Smooth muscle cell (in vitro differentiated cells): ENCODE data around the gene P4HA2. TPM values are rescaled to one million over a fixed set of nuclear protein-coding genes. Genes with fewer than 3 reads are reported as not detected.

Experiments used
- DNase-seq: peaks from one replicate; lab custom pipeline; 2025; ENCODE audit not compliant: unreplicated experiment; lab: John Stamatoyannopoulos, UW
- H2AFZ ChIP-seq: fragments of 200-600 bp; sonication (generic); 2 replicates; pipeline ENCODE4 v1.6.0; 2016; ENCODE audit warnings: antibody characterized with exemption, low read depth, mild to moderate bottlenecking
- H3F3A ChIP-seq: fragments of 200-600 bp; sonication (generic); 2 replicates; pipeline ENCODE4 v1.6.0; 2017; ENCODE audit warnings: antibody characterized with exemption, low read depth
- H3K27ac ChIP-seq: fragments of 200-600 bp; sonication (generic); 2 replicates; pipeline ENCODE4 v1.5.1; 2016; ENCODE audit warnings: low read depth, mild to moderate bottlenecking
- H3K27me3 ChIP-seq: fragments of 200-600 bp; sonication (generic); 2 replicates; pipeline ENCODE4 v1.6.1; 2016; ENCODE audit warnings: low read depth, mild to moderate bottlenecking
- H3K36me3 ChIP-seq: fragments of 200-600 bp; sonication (generic); 2 replicates; pipeline ENCODE4 v1.5.1; 2016; ENCODE audit warnings: low read depth
- H3K4me1 ChIP-seq: fragments of 200-600 bp; sonication (generic); 2 replicates; pipeline ENCODE4 v1.5.1; 2016; ENCODE audit warnings: low read depth
- H3K4me2 ChIP-seq: fragments of 200-600 bp; sonication (generic); 2 replicates; pipeline ENCODE4 v1.6.0; 2016; ENCODE audit warnings: mild to moderate bottlenecking
- H3K4me3 ChIP-seq: fragments of 200-600 bp; sonication (generic); 2 replicates; pipeline ENCODE4 v1.5.1; 2016; ENCODE audit warnings: mild to moderate bottlenecking
- H3K79me2 ChIP-seq: fragments of 200-600 bp; sonication (generic); 2 replicates; pipeline ENCODE4 v1.6.0; 2016; ENCODE audit warnings: low read depth, mild to moderate bottlenecking
- H3K9ac ChIP-seq: fragments of 200-600 bp; sonication (generic); 2 replicates; pipeline ENCODE4 v1.6.0; 2016; ENCODE audit warnings: low read depth
- H3K9me3 ChIP-seq: fragments of 200-600 bp; sonication (generic); replicated peaks from 2 replicates; pipeline ENCODE4 v1.5.1; 2016; ENCODE audit warnings: low read depth
- H4K20me1 ChIP-seq: fragments of 200-600 bp; sonication (generic); 2 replicates; pipeline ENCODE4 v1.6.0; 2016; ENCODE audit warnings: low read depth
- WGBS: methylation state at CpG from one replicate; pipeline ENCODE4 v1.1.7; 2016; ENCODE audit warnings: low lambda C conversion rate; 5-methylcytosine and 5-hydroxymethylcytosine counted together
- polyA plus RNA-seq: library from polyadenylated mRNA; unstranded; fragments of >200 nt; fragmentation: Nextera tagmentation; extraction: Ambion mirVana; gene quantifications from 2 replicates; pipeline ENCODE4 v1.2.1, GENCODE V29; 2016
- total RNA-seq: library from RNA; depleted of rRNA; stranded (reverse); fragments of >200 nt; gene quantifications from 2 replicates; pipeline ENCODE4 v1.2.3, GENCODE V29; 2014
- TF ChIP-seq, protein P1 (sequence below): fragments of 200-600 bp; sonication (generic); IDR thresholded peaks from 2 replicates; pipeline ENCODE4 v1.5.1; 2017; ENCODE audit warnings: borderline replicate concordance, mild to moderate bottlenecking, antibody characterized with exemption; ENCODE audit not compliant: insufficient read depth, poor library complexity, severe bottlenecking

The P4HA2 gene
- total and polyA plus RNA-seq, 2 experiments from 2014 or later = 352 to 707 TPM

DNA sequence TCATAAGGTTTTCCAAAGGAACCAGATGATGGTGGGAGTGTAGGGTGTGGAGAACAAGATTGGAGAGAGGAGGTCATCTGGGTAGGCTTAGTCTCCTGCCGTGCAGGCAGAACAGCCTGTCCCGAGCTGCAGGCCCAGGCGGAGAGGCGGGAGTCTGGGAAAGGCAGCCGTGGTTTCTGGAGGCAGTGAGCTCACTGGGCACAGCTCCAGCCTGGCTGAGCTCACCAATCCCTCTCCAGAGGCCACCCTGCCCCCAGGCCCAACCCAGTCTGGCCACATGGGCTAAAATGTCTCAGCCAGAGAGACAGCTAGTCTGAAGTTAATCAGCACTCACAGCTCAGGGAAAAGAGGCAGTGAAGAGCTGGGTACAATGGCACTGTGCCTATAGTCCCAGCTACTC, 12.3 kb downstream of the P4HA2 start:
- Histone ChIP-seq H3K27me3 (no peaks in the 10 kb centered on the region), H3K9ac (peak overlapping the region; percentile 59), H3K79me2 (peaks cover 36% of the 10 kb centered on the region), H2AFZ (no peak overlapping the region), H3F3A (peaks cover 7% of the 10 kb centered on the region), H3K4me3 (no peak overlapping the region), H4K20me1 (peaks cover 94% of the 10 kb centered on the region), H3K27ac (peak overlapping the region; percentile 90), H3K9me3 (no peaks in the 10 kb centered on the region), H3K4me2 (peak overlapping the region; percentile 70), H3K4me1 (no peaks in the 10 kb centered on the region), H3K36me3 (peaks cover 4% of the 10 kb centered on the region)
- 10% methylated on average over 5 of the region's 5 CpGs for WGBS
- peak; percentile 53 for DNase-seq
- TF ChIP-seq, protein P1, sequence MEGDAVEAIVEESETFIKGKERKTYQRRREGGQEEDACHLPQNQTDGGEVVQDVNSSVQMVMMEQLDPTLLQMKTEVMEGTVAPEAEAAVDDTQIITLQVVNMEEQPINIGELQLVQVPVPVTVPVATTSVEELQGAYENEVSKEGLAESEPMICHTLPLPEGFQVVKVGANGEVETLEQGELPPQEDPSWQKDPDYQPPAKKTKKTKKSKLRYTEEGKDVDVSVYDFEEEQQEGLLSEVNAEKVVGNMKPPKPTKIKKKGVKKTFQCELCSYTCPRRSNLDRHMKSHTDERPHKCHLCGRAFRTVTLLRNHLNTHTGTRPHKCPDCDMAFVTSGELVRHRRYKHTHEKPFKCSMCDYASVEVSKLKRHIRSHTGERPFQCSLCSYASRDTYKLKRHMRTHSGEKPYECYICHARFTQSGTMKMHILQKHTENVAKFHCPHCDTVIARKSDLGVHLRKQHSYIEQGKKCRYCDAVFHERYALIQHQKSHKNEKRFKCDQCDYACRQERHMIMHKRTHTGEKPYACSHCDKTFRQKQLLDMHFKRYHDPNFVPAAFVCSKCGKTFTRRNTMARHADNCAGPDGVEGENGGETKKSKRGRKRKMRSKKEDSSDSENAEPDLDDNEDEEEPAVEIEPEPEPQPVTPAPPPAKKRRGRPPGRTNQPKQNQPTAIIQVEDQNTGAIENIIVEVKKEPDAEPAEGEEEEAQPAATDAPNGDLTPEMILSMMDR = no peak

- peak overlapping the region; percentile 90 for H3K27ac ChIP-seq
- TF ChIP-seq, protein P1 = no peak
- no peaks in the 10 kb centered on the region for H3K9me3 ChIP-seq
- H3K9ac ChIP-seq = peak overlapping the region; percentile 59
- H3K27me3 ChIP-seq = no peaks in the 10 kb centered on the region
- peaks cover 7% of the 10 kb centered on the region for H3F3A ChIP-seq
- peaks cover 94% of the 10 kb centered on the region for H4K20me1 ChIP-seq
- peaks cover 4% of the 10 kb centered on the region for H3K36me3 ChIP-seq
- H2AFZ ChIP-seq = no peak overlapping the region
- H3K4me2 ChIP-seq = peak overlapping the region; percentile 70
- H3K4me3 ChIP-seq = no peak overlapping the region
- DNase-seq = no peak
- H3K79me2 ChIP-seq = peaks cover 28% of the 10 kb centered on the region
- H3K4me1 ChIP-seq = no peaks in the 10 kb centered on the region
- whole genome bisulfite sequencing = 94% methylated on average over 4 of the region's 4 CpGs
Observed at GRCh38 chr5:132214491-132214890, 13.2 kb downstream of the P4HA2 start.

DNA sequence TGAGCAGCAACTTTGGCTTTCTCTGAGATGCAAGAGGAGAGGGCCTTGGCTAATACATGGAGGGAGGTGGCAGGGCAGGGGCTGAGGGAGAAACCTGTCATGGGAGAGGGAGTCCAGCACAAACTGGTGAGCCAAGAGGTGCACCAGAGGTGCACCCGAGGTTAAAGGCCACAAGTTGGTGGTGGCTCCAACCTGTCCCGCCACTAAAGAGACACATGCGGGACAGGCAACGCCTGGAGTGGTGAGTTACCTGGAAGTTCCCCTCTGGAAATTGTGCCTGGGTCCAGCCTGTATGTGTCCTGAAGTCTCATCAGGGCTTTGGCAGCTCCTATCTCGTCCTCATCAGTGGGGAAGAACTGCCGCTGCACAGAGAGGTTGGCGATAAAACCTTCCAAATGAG, 14.0 kb downstream of the P4HA2 start:
- no peaks in the 10 kb centered on the region for H3K9me3 ChIP-seq
- no peaks in the 10 kb centered on the region for H3K27me3 ChIP-seq
- no peak overlapping the region for H3K4me2 ChIP-seq
- 95% methylated on average over 7 of the region's 7 CpGs for WGBS
- H3K4me1 ChIP-seq = no peaks in the 10 kb centered on the region
- peaks cover 20% of the 10 kb centered on the region for H3K79me2 ChIP-seq
- H4K20me1 ChIP-seq = peaks cover 93% of the 10 kb centered on the region
- H3K27ac ChIP-seq = no peak overlapping the region
- no peak overlapping the region for H2AFZ ChIP-seq
- no peak overlapping the region for H3K9ac ChIP-seq
- peaks cover 7% of the 10 kb centered on the region for H3F3A ChIP-seq
- H3K4me3 ChIP-seq = no peak overlapping the region
- DNase-seq = no peak
- TF ChIP-seq, protein P1 = no peak
- H3K36me3 ChIP-seq = peaks cover 4% of the 10 kb centered on the region

GRCh38 chr5:132211787-132212186, 15.9 kb downstream of the P4HA2 start:
- Histone ChIP-seq H3K79me2 (peaks cover 10% of the 10 kb centered on the region), H3F3A (peaks cover 7% of the 10 kb centered on the region), H2AFZ (no peak overlapping the region), H3K27me3 (no peaks in the 10 kb centered on the region), H3K27ac (no peak overlapping the region), H4K20me1 (peaks cover 89% of the 10 kb centered on the region), H3K9me3 (no peaks in the 10 kb centered on the region), H3K4me1 (no peaks in the 10 kb centered on the region), H3K9ac (no peak overlapping the region), H3K4me3 (no peak overlapping the region), H3K4me2 (no peak overlapping the region), H3K36me3 (peaks cover 4% of the 10 kb centered on the region)
- 64% methylated on average over 1 of the region's 1 CpG for WGBS
- DNase-seq = no peak
- TF ChIP-seq, protein P1 = no peak
